T1000 (cell line): ENCODE results near the gene KIRREL3.

ENCODE experiments used
- DNase-seq: peaks from one replicate; lab custom pipeline; 2025; ENCODE audit warnings: mixed read lengths; lab: John Stamatoyannopoulos, UW

KIRREL3 gene

DNA sequence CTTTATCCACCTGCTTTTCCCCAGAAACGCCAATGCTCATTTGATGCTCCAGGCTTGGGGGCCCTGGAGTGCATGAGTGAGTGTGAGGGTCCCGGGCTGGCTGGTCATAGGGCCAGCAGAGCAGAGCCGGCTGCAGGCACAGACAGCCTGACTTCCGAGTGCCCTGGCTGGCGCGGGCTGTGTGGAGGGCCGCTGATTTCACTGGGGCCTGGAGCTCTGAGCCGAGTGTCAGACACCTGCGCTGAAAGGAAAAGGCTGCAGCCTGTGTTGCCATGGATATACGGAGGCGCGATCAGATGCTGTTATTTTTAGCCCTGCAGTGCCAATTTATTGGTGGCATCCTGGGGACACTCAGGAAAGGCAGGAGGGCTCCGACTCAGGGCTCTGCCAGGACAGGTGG, 557.5 kb downstream of the KIRREL3 start:
- DNase-seq, result no peak

GRCh38 chr11:126440792-126441514, 559.6 kb downstream of the KIRREL3 start:
- DNase-seq, result peak; percentile 39

GRCh38 chr11:126440276-126440675, 560.3 kb downstream of the KIRREL3 start:
- no peak for DNase-seq

DNA sequence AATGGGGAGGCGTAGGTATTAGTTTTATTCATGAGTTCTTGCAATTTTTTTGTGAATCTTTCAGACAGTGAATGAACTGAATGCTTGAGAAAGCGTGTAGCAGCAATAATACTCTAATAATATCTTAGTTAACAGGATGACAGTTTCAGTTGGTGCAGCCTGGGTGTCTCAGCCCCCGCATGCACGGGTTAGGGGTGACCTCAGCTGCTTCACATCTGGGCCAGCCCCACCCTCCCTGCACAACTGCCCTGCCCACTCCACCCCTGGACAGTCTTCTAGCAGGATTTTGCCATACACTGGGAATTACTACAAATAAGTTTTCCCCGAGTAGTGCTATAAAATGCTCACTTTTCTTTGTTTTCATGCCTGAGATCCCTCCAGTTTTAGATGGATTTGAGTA, 561.9 kb downstream of the KIRREL3 start:
- no peak for DNase-seq

DNA sequence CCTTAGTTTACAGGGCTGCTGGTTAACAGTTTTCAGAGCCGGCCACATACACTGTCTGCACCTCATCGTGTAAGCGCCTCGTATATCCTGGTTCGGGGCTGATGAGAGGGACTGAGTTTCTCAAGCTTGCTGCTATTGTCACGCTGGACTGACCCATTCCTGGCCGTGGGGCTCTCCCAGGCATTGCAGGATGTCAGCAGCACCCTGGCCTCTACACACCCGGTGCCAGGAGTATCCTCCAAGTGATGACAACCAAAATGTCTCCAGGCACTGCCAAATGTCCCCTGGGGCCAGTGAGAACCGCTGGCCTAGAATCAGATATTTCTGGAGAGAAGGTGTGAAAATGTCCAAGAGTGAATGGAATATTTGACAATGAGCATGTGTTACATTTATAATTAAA, 562.3 kb downstream of the KIRREL3 start:
- DNase-seq, result no peak

GRCh38 chr11:126437731-126438130, 562.8 kb downstream of the KIRREL3 start:
- no peak for DNase-seq

- DNase-seq, result no peak
These were observed 564.3 kb downstream of the KIRREL3 start for GRCh38 chr11:126436209-126436755.

DNA sequence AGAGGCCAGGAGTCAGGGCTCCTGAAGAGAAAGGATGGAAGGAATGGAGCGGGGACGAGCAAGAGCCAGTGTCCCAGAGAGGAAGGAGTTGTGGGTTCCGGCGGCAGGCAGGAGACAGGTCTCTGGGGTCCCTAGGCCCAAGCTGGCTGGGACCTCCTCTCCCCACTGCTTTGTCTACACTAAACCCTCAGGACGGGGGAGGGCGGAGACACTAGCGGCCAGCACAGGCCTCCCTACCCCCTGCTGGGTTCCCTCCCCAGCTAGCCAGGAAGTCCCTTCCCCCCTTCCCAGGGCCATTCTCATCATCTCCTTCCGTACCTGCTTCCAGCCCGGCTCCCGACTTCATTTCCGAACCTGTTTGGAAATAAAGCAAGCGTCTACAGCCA, 565.6 kb downstream of the KIRREL3 start:
- no peak for DNase-seq

DNA sequence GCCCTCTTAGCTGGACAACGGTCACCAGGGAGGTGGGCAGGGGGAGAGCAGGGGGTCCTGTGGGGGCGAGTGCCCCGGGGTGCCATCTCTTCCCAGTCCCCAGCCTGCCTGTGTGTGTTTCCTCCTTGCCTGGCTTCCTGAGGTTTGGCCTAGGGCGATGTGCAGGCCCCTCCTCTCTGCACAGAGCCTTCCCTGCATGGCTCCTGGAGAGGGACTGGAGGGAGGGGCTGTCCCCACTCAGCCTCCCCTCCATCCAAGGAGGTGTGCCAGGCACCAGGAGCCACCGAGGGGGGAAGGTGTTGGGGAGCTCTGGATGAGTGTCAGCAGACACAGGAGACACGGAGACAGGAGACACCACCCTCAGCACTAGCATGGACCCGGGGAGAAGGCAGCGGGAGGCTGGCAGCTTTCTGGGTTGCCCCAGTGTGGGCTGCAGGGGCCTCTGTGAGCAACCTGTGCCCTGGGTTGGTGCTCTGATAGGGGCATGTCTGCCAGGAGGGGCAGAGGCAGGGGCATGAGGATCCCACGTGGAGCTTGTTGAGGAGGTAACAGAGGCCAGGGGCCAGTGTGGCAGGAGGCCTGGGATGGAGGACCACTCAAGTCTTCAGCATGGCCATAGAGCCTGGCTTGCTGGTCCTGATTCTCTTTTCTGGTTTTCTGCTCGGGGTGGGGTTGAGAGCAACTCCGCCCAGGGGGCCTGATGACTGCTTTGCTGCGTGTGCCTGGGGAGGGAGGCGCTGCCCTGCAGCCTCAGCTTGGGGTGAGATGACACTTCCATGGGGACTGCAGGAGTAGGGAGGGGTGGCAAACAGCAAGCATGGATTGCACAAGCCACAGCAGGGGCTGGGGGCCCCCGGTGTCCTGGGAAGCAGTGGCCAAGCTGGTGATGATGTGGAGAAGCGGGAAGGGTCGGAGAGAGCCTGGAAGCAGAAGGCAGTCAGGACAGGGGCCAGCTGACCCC, 566.3 kb downstream of the KIRREL3 start:
- DNase-seq, result no peak

- DNase-seq, result no peak
These were observed 567.2 kb downstream of the KIRREL3 start for GRCh38 chr11:126433244-126433846.

- DNase-seq, result no peak
These were observed 568.0 kb downstream of the KIRREL3 start for GRCh38 chr11:126432525-126432924.

- DNase-seq, result no peak
These were observed 568.5 kb downstream of the KIRREL3 start for GRCh38 chr11:126432065-126432461.

DNA sequence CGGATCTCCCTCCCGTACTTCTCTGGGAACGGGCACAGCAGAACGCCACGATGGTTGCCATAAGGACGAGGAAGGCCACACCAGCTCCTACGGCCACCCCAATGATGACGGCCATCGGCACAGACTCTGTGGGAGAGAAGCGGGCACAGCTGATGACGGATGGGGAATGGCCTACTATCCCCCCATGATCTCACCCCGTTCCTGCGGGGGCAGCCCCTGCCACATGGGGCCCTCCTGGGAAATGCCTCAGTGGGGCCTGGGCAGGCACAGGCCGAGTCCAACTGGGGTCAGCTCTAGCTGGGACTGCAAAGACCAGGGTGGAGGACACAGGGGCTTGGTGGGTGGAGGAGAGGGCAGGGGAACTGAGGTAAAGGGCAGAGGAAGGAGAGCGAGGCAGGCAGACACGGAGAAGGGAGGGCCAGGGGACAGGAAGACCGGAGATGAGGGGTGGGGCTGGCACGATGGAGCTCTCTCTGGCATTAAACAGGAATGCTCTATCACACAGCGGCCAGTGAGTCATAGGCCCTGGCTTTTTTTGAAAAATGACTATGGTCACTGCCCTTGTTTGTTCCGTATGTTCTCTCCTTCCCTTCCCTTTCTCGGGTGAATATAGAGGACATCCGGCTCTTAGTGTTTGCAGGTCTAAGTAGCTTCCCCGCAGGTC, 569.0 kb downstream of the KIRREL3 start:
- DNase-seq, result no peak

- DNase-seq, result no peak
These were observed 569.8 kb downstream of the KIRREL3 start for GRCh38 chr11:126430581-126431335.

GRCh38 chr11:126426820-126427749, 573.5 kb downstream of the KIRREL3 start:
- DNase-seq, result no peak

DNA sequence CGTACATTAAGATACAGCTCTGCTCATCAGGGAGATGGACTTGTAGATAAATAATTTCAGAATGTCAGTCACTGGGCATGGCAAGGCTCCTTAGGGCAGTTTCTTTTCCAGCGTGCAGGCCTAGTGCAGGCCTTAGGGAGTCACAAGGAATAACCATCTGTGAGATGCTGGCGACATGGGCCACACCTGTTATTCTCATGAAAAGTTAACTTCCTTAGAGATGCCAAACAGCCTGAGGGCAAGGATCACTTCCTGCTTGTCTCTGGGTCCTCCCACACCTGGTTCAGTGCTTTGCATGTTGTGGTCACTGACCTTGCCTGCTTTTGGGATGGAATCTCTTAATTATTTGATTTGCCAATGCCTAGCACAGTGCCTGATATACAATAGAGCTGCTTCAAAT, 574.5 kb downstream of the KIRREL3 start:
- no peak for DNase-seq

DNA sequence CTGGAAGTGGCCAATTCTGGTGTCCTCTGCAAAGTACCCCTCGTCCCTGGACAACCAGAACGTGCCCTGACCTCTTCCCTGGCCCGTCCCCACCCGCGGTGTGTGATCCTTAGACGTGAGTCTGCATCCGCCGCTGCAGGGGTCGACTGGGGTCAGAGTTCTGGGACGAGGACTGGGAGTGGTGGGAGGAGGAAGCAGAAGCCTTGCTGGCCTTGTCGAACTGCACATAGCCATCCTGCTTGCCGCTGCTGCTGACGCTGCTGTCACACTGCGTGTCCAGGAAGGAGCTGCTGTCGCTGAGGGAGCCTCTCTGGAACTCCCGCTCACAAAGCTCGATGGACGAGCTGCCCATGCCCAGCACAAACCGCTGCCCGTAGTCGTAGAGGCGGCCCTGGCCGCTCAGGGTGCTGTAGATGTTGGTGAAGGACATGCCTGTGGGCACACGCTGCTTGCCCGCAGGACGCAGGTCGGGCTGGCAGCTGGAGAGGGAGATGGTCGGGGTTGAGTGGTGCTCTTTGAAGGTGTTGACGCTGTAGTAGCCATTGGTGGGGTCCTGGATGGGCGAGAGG, 576.0 kb downstream of the KIRREL3 start:
- DNase-seq, result no peak

DNA sequence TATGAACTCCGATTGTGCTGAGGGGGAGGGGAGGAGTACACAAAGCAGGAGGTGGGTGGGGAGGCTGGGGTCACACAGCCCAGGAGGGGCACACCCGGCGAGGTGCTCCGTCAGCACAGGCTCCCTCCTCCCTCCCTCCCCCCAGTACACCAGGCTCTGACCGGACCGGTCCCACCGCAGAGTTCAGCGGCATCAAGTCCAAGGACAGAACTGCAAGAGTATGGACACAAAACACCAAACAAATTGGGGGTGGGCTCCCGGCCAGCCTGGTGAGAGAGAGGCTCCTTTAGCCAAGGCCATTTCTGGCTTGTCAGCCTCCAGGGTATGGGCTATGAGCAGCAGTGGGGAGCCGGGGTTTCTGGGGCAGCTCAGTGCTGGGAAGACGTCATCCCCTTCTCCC, 576.8 kb downstream of the KIRREL3 start:
- DNase-seq, result no peak

GRCh38 chr11:126423154-126423553, 577.4 kb downstream of the KIRREL3 start:
- DNase-seq, result no peak

GRCh38 chr11:126422446-126422845, 578.1 kb downstream of the KIRREL3 start:
- DNase-seq, result no peak
